GM21717 (cell line): ENCODE measurements around the gene DOHH.
"Not testable (repeated sequence)": the region's sequence is repeated elsewhere in the genome, so short reads cannot be mapped to it uniquely, and the experiment has no call there.

ENCODE experiments used
- ATAC-seq: cut with Tn5 transposase; IDR thresholded peaks from one replicate; pipeline ENCODE4 v1.9.1; 2021; ENCODE audit warnings: mild to moderate bottlenecking, moderate library complexity; ENCODE audit not compliant: unreplicated experiment

The DOHH gene

GRCh38 chr19:3462991-3463713, 37.3 kb downstream of the DOHH start:
- ATAC-seq, result no peak

GRCh38 chr19:3459965-3460582, 40.4 kb downstream of the DOHH start:
- no peak for ATAC-seq

GRCh38 chr19:3459089-3459881, 41.2 kb downstream of the DOHH start:
- no peak for ATAC-seq

DNA sequence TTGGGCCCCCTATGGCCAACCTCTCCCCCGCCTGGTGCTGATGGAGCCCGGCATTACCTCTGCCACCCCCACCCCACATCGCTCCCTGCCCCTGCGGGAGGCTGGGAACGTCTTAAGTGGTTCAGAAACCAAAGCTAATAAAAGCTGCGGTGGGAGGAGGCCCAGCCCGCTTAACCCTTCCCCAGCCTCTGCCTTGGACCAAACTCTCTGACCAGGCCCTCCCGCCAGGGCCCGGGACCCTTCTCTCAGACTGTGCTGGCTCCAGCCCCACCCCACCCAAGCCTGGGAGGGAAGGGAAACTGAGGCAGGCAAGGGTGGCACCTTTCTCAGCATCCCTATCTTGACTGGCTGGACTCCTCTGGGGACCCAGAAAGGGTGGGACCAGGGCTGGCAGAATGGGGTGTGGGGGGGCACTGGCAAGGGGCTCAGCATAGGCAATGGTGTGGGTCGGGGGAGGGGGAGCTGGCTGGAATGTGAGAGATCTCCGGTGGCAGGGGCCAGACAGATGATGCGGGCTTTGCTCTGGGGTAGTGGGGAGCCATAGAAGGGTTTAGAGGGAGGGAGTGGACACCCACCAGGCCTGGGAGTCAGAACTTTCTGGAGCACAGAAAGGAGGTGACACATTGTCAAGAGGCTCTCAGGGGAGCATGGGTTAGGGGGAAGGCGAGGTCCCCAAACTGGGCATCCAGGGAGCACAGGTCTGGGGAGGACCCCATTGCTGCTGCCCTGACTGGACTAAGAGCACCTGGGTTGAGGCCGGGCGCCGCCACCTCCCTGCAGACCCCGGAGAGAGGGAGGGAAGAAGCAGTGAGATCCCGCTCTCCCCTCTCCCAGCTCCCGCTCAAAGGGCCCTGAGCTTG, 42.0 kb downstream of the DOHH start:
- no peak for ATAC-seq

DNA sequence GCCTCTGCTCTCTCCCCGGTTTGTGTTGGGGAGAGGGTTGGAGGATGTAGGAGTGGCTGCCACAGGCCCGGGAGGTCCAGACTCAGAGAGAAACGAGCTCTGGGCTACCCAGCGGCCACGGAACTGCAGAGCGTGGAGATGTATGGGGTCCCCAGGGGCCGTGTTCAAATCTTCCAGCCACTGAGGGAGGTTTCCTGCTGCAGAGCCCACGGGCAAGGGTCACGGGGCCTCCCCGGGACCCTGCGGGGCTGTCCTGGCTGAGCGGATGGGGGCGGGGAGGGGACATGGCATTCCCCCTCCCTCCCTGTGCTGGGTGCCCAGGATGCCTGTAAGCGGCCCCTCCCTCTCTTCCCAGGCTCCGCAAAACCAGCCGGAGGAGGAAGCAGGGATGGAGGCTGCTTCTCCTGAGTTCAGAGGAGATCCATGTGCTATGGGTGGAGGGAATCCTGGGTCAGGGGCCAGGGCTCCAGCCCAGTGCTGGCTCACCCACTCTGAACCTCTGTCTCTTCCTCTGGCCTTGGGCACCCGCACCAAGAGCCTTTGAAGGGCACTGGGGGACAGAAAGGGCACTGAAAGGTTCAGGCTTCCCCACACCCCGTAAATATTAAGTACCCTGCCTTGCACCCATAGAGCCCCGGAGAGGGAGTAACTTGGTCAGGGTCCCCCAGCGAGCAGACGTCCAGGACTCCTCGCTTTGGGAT, 42.8 kb downstream of the DOHH start:
- no peak for ATAC-seq

- ATAC-seq, result no peak
Observed at GRCh38 chr19:3456925-3457527, 43.4 kb downstream of the DOHH start.

- ATAC-seq, result no peak
Observed at GRCh38 chr19:3455960-3456601, 44.4 kb downstream of the DOHH start.

- ATAC-seq, result no peak
Observed at GRCh38 chr19:3455393-3455955, 45.0 kb downstream of the DOHH start.

GRCh38 chr19:3454656-3455392, 45.6 kb downstream of the DOHH start:
- no peak for ATAC-seq

GRCh38 chr19:3453840-3454239, 46.6 kb downstream of the DOHH start:
- no peak for ATAC-seq

DNA sequence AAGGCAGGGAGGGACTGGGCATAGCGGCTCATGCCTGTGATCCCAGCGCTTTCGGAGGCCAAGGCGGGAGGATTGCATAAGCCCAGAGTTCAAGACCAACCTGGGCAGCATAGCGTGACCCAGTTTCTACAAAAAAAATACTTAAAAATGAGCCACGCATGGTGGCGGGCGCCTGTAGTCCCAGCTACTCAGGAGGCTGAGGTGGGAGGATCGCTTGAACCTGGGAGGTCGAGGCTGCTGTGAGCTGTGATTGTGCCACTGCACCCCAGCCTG, 47.6 kb downstream of the DOHH start:
- not testable (repeated sequence) for ATAC-seq

DNA sequence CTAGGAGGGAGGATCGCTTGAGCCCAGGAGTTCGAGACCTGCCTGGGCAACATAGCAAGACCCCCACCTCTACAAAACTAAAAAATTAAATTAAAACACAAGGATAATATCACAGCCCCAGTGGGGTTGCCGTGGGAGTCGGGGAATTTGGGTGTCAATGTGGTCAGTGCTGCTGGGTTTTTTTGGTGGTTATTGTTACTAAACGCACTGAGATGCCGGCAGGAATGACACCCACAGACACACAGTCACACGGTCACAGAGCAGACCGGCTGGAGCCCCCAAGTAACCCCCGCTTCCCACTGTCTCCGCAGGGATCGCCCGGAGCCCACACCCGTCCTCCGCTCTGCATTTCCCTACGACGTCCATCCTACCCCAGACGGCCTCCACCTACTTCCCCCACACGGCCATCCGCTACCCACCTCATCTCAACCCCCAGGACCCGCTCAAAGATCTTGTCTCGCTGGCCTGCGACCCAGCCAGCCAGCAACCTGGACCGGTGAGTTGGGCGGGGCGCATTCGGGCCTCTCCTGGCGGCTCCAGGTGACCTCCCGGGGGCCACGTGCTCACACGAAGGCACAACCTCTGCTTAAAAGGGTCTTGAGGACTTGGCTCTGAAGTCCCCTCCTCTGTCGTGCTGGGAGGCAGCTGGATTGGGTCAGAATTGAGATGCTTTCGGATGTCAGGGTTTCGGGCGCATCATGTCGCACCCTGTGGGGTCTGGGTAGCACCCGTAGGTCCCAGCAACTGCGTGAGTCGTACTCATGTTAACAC, 48.1 kb downstream of the DOHH start:
- ATAC-seq, result no peak

DNA sequence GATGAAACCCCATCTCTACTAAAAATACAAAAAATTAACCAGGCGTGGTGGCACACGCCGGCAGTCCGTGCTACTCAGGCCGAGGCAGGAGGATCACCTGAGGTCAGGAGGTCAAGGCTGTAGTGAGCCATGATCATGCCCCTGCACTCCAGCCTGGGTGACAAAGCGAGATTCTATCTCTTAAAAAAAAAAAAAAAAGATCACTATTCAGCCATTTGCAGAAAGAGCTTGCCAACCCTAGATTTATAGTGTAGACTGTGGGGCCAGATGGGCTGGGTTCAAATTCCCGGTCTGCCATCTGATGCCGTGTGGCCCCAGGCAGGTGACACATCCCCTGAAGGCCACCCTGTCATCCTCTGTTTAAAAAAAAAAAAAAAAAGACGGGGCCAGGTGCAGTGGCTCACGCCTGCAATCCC, 49.0 kb downstream of the DOHH start:
- no peak for ATAC-seq

DNA sequence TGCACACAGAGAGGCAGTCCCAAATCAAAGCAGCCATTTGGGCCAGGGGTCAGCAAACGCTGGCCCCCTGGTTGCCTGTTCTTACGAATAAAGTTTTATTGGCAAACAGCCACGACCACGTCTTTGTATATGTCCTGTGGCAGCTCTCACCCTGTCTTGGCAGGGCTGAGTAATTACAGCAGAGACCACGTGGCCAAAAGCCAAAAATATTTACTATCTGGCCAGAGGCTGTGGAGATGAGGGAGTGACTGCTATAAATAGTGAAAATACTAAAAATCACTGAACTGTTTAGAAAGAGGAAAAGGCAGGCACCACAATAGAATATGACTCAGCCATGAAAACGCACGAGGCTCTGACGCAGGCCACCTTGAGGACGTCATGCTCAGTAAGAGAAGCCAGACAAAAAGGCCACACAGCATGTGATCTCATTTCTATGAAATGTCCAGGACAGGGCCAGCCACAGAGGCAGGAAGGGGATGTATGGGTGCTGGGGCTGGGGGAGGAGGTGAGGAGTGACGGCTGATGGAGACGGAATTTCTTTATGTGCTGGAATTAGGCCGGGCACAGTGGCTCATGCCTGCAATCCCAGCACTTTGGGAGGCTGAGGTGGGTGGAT, 49.6 kb downstream of the DOHH start:
- no peak for ATAC-seq

- ATAC-seq, result no peak
Observed at GRCh38 chr19:3448616-3449334, 51.7 kb downstream of the DOHH start.

- not testable (repeated sequence) for ATAC-seq
Observed at GRCh38 chr19:3446657-3447056, 53.8 kb downstream of the DOHH start.

GRCh38 chr19:3444695-3445234, 55.7 kb downstream of the DOHH start:
- ATAC-seq, result no peak
